Esophagus muscularis mucosa (tissue), 4 donors: ENCODE results near the gene ZNF521. TPM values are rescaled to one million over a fixed set of nuclear protein-coding genes. Genes with fewer than 3 reads are reported as not detected.

Source experiments
- DNase-seq: peaks from one replicate; pipeline ENCODE4 v3.0.0-alpha.2; 2017; ENCODE audit errors: extremely low spot score
- H3K27ac ChIP-seq, 4 donors: fragments of 200-600 bp; sonication (generic); replicated peaks in 1 of 4; 1 replicate in 3 of 4; 2 replicates in 1 of 4; pipeline ENCODE4 v1.5.1; 2016 to 2019; ENCODE audit warnings: mild to moderate bottlenecking in 1 of 4
- H3K27me3 ChIP-seq, 4 donors: fragments of 200-600 bp; sonication (generic); one replicate each; pipeline versions ENCODE4 v1.5.1 to v1.6.0; 2016 to 2019
- H3K36me3 ChIP-seq, 4 donors: fragments of 200-600 bp; sonication (generic); one replicate each; pipeline ENCODE4 v1.5.1; 2016 to 2019
- H3K4me1 ChIP-seq, 4 donors: fragments of 200-600 bp; sonication (generic); one replicate each; pipeline ENCODE4 v1.5.1; 2016 to 2019
- H3K4me3 ChIP-seq, 4 donors: fragments of 200-600 bp; sonication (generic); 1 replicate in 2 of 4; 2 replicates in 2 of 4; pipeline ENCODE4 v1.5.1; 2016 to 2019; ENCODE audit warnings: mild to moderate bottlenecking in 4 of 4, moderate library complexity in 1 of 4
- H3K9me3 ChIP-seq, 4 donors: fragments of 200-600 bp; sonication (generic); 1 replicate in 3 of 4; 2 replicates in 1 of 4; pipeline ENCODE4 v1.5.1; 2016 to 2019
- CTCF ChIP-seq, 3 experiments: fragments of 200-600 bp in 2 of 3; fragments of 450-650 bp in 1 of 3; sonication (generic) in 2 of 3; IDR thresholded peaks; one replicate each; pipeline ENCODE4 v1.5.1; 2017 to 2019; ENCODE audit warnings: antibody characterized with exemption in 3 of 3, mild to moderate bottlenecking in 2 of 3, moderate library complexity in 1 of 3
- EP300 ChIP-seq: sonication (generic); formaldehyde crosslinking; IDR thresholded peaks from one replicate; pipeline ENCODE4 v1.6.1; 2017; ENCODE audit warnings: antibody characterized with exemption
- POLR2A ChIP-seq: fragments of 450-650 bp; IDR thresholded peaks from one replicate; pipeline ENCODE4 v1.6.1; 2017; ENCODE audit warnings: antibody characterized with exemption, moderate library complexity, mild to moderate bottlenecking, low read depth
- POLR2AphosphoS5 ChIP-seq, 2 donors: sonication (generic); formaldehyde crosslinking; IDR thresholded peaks; one replicate each; pipeline ENCODE4 v1.6.1; 2017; ENCODE audit warnings: antibody characterized with exemption in 2 of 2
- WGBS: methylation state at CpG from one replicate; pipeline ENCODE4 v1.1.5; 2018; 5-methylcytosine and 5-hydroxymethylcytosine counted together
- intact Hi-C: fragments of 100-400 bp; cut with DNase I; formaldehyde crosslinking; loops from one replicate; pipeline ENCODE4 v1.15.1; 2023
- total RNA-seq, 4 donors: library from RNA; depleted of rRNA; stranded (reverse); fragments of >200 nt; gene quantifications; one replicate each; pipeline versions ENCODE4 v1.1.0 to v1.2.1, GENCODE V29; 2016

ZNF521 gene
- total RNA-seq, 4 donors from 2014 or later: 15.6 to 20.6 (median 16.9) TPM

- Histone ChIP-seq H3K4me1 (no peaks in the 10 kb centered on the region), H3K36me3 (no peaks in the 10 kb centered on the region), H3K4me3 (no peak overlapping the region), H3K27ac (no peak overlapping the region), H3K9me3 (no peaks in the 10 kb centered on the region), H3K27me3 (peaks cover 0 to 4% (median 0%) of the 10 kb centered on the region in 4 donors)
- TF ChIP-seq POLR2AphosphoS5 (IDR thresholded peaks at IDR 0.05) (no peak), POLR2A (no peak), EP300 (no peak), CTCF (IDR thresholded peaks at IDR 0.05) (no peak)
- no peak for DNase-seq
- 78% methylated on average over 4 of the region's 4 CpGs for WGBS
- intact Hi-C loops: no loop called here
These were observed 165.1 kb downstream of the ZNF521 start for GRCh38 chr18:25186871-25187270.

DNA sequence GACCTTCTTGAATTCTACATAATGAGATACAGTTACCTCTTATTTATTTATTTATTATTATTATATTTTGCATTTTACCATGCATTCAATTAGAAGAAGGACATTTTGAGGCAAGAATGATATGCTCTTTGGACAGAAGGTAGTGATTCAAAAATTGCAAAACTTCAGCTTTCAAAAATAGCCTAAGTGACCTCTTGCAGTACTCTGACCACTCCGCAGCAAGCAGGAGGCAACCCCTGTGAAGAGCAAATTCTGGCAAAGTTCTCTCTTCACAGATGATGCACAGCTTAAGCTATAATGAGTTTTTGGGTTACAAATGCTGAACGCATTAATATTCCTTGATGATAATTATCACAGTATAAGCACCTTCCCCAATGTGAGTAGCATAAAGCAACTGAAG lies 170.0 kb downstream of the ZNF521 start:
- H3K27me3 ChIP-seq: peaks cover 0 to 4% (median 0%) of the 10 kb centered on the region in 4 donors
- intact Hi-C loops: no loop called here
- no peak for DNase-seq
- no peaks in the 10 kb centered on the region for H3K9me3 ChIP-seq
- no peak for TF ChIP-seq POLR2AphosphoS5 (IDR thresholded peaks at IDR 0.05)
- TF ChIP-seq CTCF (IDR thresholded peaks at IDR 0.05): no peak
- no peak for TF ChIP-seq POLR2A
- no peak for TF ChIP-seq EP300
- H3K4me3 ChIP-seq: no peak overlapping the region
- H3K36me3 ChIP-seq: no peaks in the 10 kb centered on the region
- H3K4me1 ChIP-seq: peaks cover 0 to 6% (median 0%) of the 10 kb centered on the region in 4 donors
- 100% methylated on average over 2 of the region's 2 CpGs for WGBS
- H3K27ac ChIP-seq: no peak overlapping the region

GRCh38 chr18:25181581-25181980 lies 170.4 kb downstream of the ZNF521 start:
- WGBS: 76% methylated on average over 3 of the region's 3 CpGs
- intact Hi-C loops: no loop called here
- no peak for DNase-seq
- TF ChIP-seq EP300 (no peak), CTCF (IDR thresholded peaks at IDR 0.05) (no peak), POLR2A (no peak)
- peaks cover 0 to 4% (median 0%) of the 10 kb centered on the region in 4 donors for H3K27me3 ChIP-seq
- peaks cover 0 to 6% (median 0%) of the 10 kb centered on the region in 4 donors for H3K4me1 ChIP-seq
- H3K9me3 ChIP-seq: no peaks in the 10 kb centered on the region
- H3K36me3 ChIP-seq: no peaks in the 10 kb centered on the region
- no peak overlapping the region for H3K4me3 ChIP-seq
- no peak overlapping the region for H3K27ac ChIP-seq

GRCh38 chr18:25180973-25181548 lies 170.9 kb downstream of the ZNF521 start:
- Histone ChIP-seq H3K27ac (no peak overlapping the region), H3K27me3 (peaks cover 0 to 4% (median 0%) of the 10 kb centered on the region in 4 donors), H3K9me3 (no peaks in the 10 kb centered on the region), H3K36me3 (no peaks in the 10 kb centered on the region), H3K4me1 (peaks cover 0 to 6% (median 0%) of the 10 kb centered on the region in 4 donors), H3K4me3 (no peak overlapping the region)
- TF ChIP-seq EP300 (no peak), CTCF (IDR thresholded peaks at IDR 0.05) (no peak), POLR2A (no peak), POLR2AphosphoS5 (IDR thresholded peaks at IDR 0.05) (no peak)
- no peak for DNase-seq
- intact Hi-C loops: no loop called here
- WGBS: 85% methylated on average over 6 of the region's 6 CpGs

GRCh38 chr18:25177631-25178030 lies 174.3 kb downstream of the ZNF521 start:
- no peak for TF ChIP-seq EP300
- TF ChIP-seq POLR2AphosphoS5 (IDR thresholded peaks at IDR 0.05): no peak
- TF ChIP-seq CTCF (IDR thresholded peaks at IDR 0.05): no peak
- TF ChIP-seq POLR2A: no peak
- Histone ChIP-seq H3K4me3 (no peak overlapping the region), H3K27me3 (no peaks in the 10 kb centered on the region), H3K4me1 (peaks cover 0 to 6% (median 0%) of the 10 kb centered on the region in 4 donors), H3K9me3 (no peaks in the 10 kb centered on the region), H3K27ac (no peak overlapping the region), H3K36me3 (no peaks in the 10 kb centered on the region)
- intact Hi-C loops: no loop called here
- WGBS: 84% methylated on average over 3 of the region's 3 CpGs
- no peak for DNase-seq
